WTC11 (cell line): Measurements from ENCODE around the gene CGN.

Experiments
- CBFB ChIP-seq: sonication (generic); formaldehyde crosslinking; IDR thresholded peaks from 2 replicates; pipeline ENCODE4 v1.8.1; 2022; ENCODE audit warnings: mild to moderate bottlenecking, low read depth, missing genetic modification reagents
- FOXP1 ChIP-seq: sonication (generic); formaldehyde crosslinking; IDR thresholded peaks from 2 replicates; pipeline ENCODE4 v1.8.0; 2022; ENCODE audit warnings: missing genetic modification reagents, mild to moderate bottlenecking, moderate library complexity, borderline replicate concordance
- HMGA2 ChIP-seq: fragments of 250-450 bp; sonication (Bioruptor Pico); IDR thresholded peaks from 2 replicates; pipeline ENCODE4 v1.4.0; 2021; ENCODE audit warnings: mild to moderate bottlenecking, moderate library complexity
- KAT7 ChIP-seq: sonication (generic); formaldehyde crosslinking; IDR thresholded peaks from 2 replicates; pipeline ENCODE4 v1.8.1; 2023; ENCODE audit warnings: missing genetic modification reagents, mild to moderate bottlenecking, borderline replicate concordance
- NFYB ChIP-seq: sonication (generic); formaldehyde crosslinking; conservative IDR thresholded peaks from 2 replicates; pipeline ENCODE4 v1.8.0; 2022; ENCODE audit warnings: low read depth, missing genetic modification reagents
- SP1 ChIP-seq: sonication (generic); formaldehyde crosslinking; conservative IDR thresholded peaks from 2 replicates; pipeline ENCODE4 v1.8.1; 2022; ENCODE audit warnings: missing genetic modification reagents
- TCF7 ChIP-seq: sonication (generic); formaldehyde crosslinking; IDR thresholded peaks from 2 replicates; pipeline ENCODE4 v1.8.0; 2022; ENCODE audit warnings: mild to moderate bottlenecking, low read depth, missing genetic modification reagents, moderate library complexity
- ZNF121 ChIP-seq: sonication (generic); formaldehyde crosslinking; IDR thresholded peaks from 2 replicates; pipeline ENCODE4 v1.8.0; 2023; ENCODE audit warnings: missing genetic modification reagents
- ZNF232 ChIP-seq: sonication (generic); formaldehyde crosslinking; IDR thresholded peaks from 2 replicates; pipeline ENCODE4 v1.8.0; 2022; ENCODE audit warnings: mild to moderate bottlenecking, missing genetic modification reagents
- TF ChIP-seq, protein P1 (sequence below): fragments of 200-600 bp; IDR thresholded peaks from 2 replicates; pipeline ENCODE4 v1.8.0; 2022; ENCODE audit warnings: antibody characterized with exemption
- TF ChIP-seq, protein P2 (sequence below): sonication (generic); formaldehyde crosslinking; IDR thresholded peaks from 2 replicates; pipeline ENCODE4 v1.8.1; 2022; ENCODE audit warnings: missing genetic modification reagents, borderline replicate concordance
- TF ChIP-seq, protein P3 (sequence below): sonication (generic); formaldehyde crosslinking; conservative IDR thresholded peaks from 2 replicates; pipeline ENCODE4 v1.8.1; 2023; ENCODE audit warnings: mild to moderate bottlenecking, low read depth, missing genetic modification reagents, moderate library complexity
- TF ChIP-seq, protein P4 (sequence below): sonication (generic); formaldehyde crosslinking; conservative IDR thresholded peaks from 2 replicates; pipeline ENCODE4 v1.8.1; 2022; ENCODE audit warnings: mild to moderate bottlenecking, missing genetic modification reagents

DNA sequence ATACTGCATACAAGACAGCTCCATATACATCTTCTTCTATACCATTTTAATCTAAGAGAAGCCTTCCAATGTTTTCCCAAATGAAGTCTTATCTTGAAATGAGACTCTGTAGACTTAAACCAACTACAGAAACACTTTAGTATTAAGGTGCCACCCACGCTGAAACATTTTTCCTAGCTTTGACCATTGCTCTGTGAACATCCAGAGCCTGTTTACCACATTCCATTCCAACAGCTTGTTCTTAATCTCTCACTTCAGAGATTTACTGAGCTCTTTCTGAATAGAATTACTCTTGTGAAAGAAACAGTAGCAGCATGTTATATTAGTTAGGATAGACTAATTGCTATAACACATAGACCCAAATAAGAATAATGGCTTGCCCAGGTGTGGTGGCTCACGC lies 32.3 kb upstream of the CGN start:
- TF ChIP-seq FOXP1 (CRISPR knock-in tag): no peak
- TF ChIP-seq TCF7 (CRISPR knock-in tag): no peak
- TF ChIP-seq, protein P1, sequence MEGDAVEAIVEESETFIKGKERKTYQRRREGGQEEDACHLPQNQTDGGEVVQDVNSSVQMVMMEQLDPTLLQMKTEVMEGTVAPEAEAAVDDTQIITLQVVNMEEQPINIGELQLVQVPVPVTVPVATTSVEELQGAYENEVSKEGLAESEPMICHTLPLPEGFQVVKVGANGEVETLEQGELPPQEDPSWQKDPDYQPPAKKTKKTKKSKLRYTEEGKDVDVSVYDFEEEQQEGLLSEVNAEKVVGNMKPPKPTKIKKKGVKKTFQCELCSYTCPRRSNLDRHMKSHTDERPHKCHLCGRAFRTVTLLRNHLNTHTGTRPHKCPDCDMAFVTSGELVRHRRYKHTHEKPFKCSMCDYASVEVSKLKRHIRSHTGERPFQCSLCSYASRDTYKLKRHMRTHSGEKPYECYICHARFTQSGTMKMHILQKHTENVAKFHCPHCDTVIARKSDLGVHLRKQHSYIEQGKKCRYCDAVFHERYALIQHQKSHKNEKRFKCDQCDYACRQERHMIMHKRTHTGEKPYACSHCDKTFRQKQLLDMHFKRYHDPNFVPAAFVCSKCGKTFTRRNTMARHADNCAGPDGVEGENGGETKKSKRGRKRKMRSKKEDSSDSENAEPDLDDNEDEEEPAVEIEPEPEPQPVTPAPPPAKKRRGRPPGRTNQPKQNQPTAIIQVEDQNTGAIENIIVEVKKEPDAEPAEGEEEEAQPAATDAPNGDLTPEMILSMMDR: no peak
- TF ChIP-seq ZNF121 (CRISPR knock-in tag): no peak
- no peak for TF ChIP-seq SP1 (CRISPR knock-in tag)
- TF ChIP-seq, protein P2, sequence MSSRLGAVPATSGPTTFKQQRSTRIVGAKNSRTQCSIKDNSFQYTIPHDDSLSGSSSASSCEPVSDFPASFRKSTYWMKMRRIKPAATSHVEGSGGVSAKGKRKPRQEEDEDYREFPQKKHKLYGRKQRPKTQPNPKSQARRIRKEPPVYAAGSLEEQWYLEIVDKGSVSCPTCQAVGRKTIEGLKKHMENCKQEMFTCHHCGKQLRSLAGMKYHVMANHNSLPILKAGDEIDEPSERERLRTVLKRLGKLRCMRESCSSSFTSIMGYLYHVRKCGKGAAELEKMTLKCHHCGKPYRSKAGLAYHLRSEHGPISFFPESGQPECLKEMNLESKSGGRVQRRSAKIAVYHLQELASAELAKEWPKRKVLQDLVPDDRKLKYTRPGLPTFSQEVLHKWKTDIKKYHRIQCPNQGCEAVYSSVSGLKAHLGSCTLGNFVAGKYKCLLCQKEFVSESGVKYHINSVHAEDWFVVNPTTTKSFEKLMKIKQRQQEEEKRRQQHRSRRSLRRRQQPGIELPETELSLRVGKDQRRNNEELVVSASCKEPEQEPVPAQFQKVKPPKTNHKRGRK (CRISPR knock-in tag): no peak
- TF ChIP-seq, protein P3, sequence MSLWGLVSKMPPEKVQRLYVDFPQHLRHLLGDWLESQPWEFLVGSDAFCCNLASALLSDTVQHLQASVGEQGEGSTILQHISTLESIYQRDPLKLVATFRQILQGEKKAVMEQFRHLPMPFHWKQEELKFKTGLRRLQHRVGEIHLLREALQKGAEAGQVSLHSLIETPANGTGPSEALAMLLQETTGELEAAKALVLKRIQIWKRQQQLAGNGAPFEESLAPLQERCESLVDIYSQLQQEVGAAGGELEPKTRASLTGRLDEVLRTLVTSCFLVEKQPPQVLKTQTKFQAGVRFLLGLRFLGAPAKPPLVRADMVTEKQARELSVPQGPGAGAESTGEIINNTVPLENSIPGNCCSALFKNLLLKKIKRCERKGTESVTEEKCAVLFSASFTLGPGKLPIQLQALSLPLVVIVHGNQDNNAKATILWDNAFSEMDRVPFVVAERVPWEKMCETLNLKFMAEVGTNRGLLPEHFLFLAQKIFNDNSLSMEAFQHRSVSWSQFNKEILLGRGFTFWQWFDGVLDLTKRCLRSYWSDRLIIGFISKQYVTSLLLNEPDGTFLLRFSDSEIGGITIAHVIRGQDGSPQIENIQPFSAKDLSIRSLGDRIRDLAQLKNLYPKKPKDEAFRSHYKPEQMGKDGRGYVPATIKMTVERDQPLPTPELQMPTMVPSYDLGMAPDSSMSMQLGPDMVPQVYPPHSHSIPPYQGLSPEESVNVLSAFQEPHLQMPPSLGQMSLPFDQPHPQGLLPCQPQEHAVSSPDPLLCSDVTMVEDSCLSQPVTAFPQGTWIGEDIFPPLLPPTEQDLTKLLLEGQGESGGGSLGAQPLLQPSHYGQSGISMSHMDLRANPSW (CRISPR knock-in tag): no peak
- TF ChIP-seq HMGA2 (CRISPR knock-in tag): no peak
- TF ChIP-seq, protein P4, sequence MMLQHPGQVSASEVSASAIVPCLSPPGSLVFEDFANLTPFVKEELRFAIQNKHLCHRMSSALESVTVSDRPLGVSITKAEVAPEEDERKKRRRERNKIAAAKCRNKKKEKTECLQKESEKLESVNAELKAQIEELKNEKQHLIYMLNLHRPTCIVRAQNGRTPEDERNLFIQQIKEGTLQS (CRISPR knock-in tag): no peak
- TF ChIP-seq NFYB: no peak
- TF ChIP-seq CBFB (CRISPR knock-in tag): no peak
- TF ChIP-seq ZNF232 (CRISPR knock-in tag): no peak
- no peak for TF ChIP-seq KAT7 (CRISPR knock-in tag)
